Measurements from ENCODE around the gene RAB21.

DNA sequence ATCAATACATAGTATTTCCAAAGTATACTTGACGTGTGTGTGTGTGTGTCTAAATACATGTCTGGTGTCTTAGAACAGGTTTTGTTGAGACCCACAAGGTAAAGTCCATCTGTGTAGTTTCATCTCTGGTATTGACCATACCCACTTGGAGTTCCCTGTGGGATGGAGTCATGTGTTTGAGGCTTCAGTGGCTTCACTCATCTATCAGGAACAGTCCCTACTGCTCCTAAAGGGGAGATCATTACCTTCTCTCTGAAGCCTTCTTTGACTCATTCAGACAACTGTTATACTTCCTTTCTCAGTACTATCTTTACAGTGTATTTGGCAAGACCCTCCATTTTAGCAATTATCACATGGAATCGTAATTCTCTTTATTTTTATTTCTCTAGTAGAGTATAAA, 14.2 kb downstream of the RAB21 start:
- TF ChIP-seq, protein P1, sequence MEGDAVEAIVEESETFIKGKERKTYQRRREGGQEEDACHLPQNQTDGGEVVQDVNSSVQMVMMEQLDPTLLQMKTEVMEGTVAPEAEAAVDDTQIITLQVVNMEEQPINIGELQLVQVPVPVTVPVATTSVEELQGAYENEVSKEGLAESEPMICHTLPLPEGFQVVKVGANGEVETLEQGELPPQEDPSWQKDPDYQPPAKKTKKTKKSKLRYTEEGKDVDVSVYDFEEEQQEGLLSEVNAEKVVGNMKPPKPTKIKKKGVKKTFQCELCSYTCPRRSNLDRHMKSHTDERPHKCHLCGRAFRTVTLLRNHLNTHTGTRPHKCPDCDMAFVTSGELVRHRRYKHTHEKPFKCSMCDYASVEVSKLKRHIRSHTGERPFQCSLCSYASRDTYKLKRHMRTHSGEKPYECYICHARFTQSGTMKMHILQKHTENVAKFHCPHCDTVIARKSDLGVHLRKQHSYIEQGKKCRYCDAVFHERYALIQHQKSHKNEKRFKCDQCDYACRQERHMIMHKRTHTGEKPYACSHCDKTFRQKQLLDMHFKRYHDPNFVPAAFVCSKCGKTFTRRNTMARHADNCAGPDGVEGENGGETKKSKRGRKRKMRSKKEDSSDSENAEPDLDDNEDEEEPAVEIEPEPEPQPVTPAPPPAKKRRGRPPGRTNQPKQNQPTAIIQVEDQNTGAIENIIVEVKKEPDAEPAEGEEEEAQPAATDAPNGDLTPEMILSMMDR (conservative IDR thresholded peaks at IDR 0.05): no peak
- no peak for TF ChIP-seq ZFX (IDR thresholded peaks at IDR 0.05)
